HepG2 (cell line): ENCODE results near the gene ANGPTL2. TPM values are rescaled to one million over a fixed set of nuclear protein-coding genes. Genes with fewer than 3 reads are reported as not detected.

Experiments
- CENPX ChIP-seq: sonication (generic); formaldehyde crosslinking; IDR thresholded peaks from 2 replicates; pipeline ENCODE4 v1.9.0; 2021; ENCODE audit warnings: mild to moderate bottlenecking, missing genetic modification reagents, moderate library complexity
- FOXC1 ChIP-seq: sonication (generic); formaldehyde crosslinking; IDR thresholded peaks from 2 replicates; pipeline ENCODE4 v1.8.0; 2022; ENCODE audit warnings: mild to moderate bottlenecking, missing genetic modification reagents, borderline replicate concordance
- FOXK2 ChIP-seq: fragments of 450-650 bp; IDR thresholded peaks from 2 replicates; pipeline ENCODE4 v1.6.1; 2016
- FOXO1 ChIP-seq: sonication (generic); formaldehyde crosslinking; IDR thresholded peaks from 2 replicates; pipeline ENCODE4 v1.4.0; 2020; ENCODE audit warnings: missing genetic modification reagents
- HCFC1 ChIP-seq: fragments of 150-350 bp; IDR thresholded peaks from 2 replicates; pipeline ENCODE4 v1.6.1; 2014; ENCODE audit warnings: low read depth, low read length
- HNF4A ChIP-seq: sonication (generic); formaldehyde crosslinking; IDR thresholded peaks from 2 replicates; pipeline ENCODE4 v1.4.0; 2020; ENCODE audit warnings: missing genetic modification reagents
- NCOA2 ChIP-seq: sonication (generic); formaldehyde crosslinking; IDR thresholded peaks from 2 replicates; pipeline ENCODE4 v1.8.0; 2022; ENCODE audit warnings: inconsistent platforms
- PHF21A ChIP-seq: sonication (generic); formaldehyde crosslinking; IDR thresholded peaks from 2 replicates; pipeline ENCODE4 v1.5.0; 2020; ENCODE audit warnings: mild to moderate bottlenecking, missing genetic modification reagents
- RBM22 ChIP-seq: fragments of 200-400 bp; formaldehyde crosslinking; optimal IDR thresholded peaks from 2 replicates; pipeline ENCODE3; 2017; ENCODE audit warnings: mild to moderate bottlenecking, low read length, moderate library complexity
- RFX5 ChIP-seq: IDR thresholded peaks from 2 replicates; pipeline ENCODE4 v1.6.1; 2011; ENCODE audit warnings: low read depth, low read length, improper control_type of control experiment
- SMAD3 ChIP-seq: sonication (generic); formaldehyde crosslinking; IDR thresholded peaks from 2 replicates; pipeline ENCODE4 v1.4.0; 2020; ENCODE audit warnings: missing genetic modification reagents
- SOX5 ChIP-seq: IDR thresholded peaks from 2 replicates; pipeline ENCODE4 v1.6.1; 2016; ENCODE audit warnings: borderline replicate concordance
- TBX2 ChIP-seq: sonication (generic); formaldehyde crosslinking; IDR thresholded peaks from 2 replicates; pipeline ENCODE4 v1.5.0; 2020; ENCODE audit warnings: missing genetic modification reagents, mild to moderate bottlenecking, borderline replicate concordance
- ZNF547 ChIP-seq: sonication (generic); formaldehyde crosslinking; IDR thresholded peaks from 2 replicates; pipeline ENCODE4 v1.5.1; 2020; ENCODE audit warnings: mild to moderate bottlenecking, missing genetic modification reagents
- ZNF567 ChIP-seq: sonication (generic); formaldehyde crosslinking; IDR thresholded peaks from 2 replicates; pipeline ENCODE4 v1.8.1; 2023; ENCODE audit warnings: mild to moderate bottlenecking, missing genetic modification reagents, borderline replicate concordance
- ZNF569 ChIP-seq: sonication (generic); formaldehyde crosslinking; IDR thresholded peaks from 2 replicates; pipeline ENCODE4 v1.5.0; 2020; ENCODE audit warnings: mild to moderate bottlenecking, missing genetic modification reagents, moderate library complexity, borderline replicate concordance
- ZNF570 ChIP-seq: sonication (generic); formaldehyde crosslinking; IDR thresholded peaks from 2 replicates; pipeline ENCODE4 v1.4.0; 2020; ENCODE audit warnings: mild to moderate bottlenecking, missing genetic modification reagents, borderline replicate concordance
- ZNF652 ChIP-seq: IDR thresholded peaks from 2 replicates; pipeline ENCODE4 v1.6.1; 2016; ENCODE audit warnings: low read depth, borderline replicate concordance
- polyA plus RNA-seq, 8 experiments: library from polyadenylated mRNA; depleted of rRNA in 3 of 8; stranded (reverse) in 7 of 8; unstranded in 1 of 8; fragments of >200 nt; fragmentation: Illumina TruSeq in 4 of 8; extraction: Trizol in 4 of 8; gene quantifications; 2 replicates each; pipeline versions ENCODE4 v1.2.1 to v1.2.3, GENCODE V29; 2011 to 2016; ENCODE audit warnings: low read depth in 4 of 8, missing spikeins in 1 of 8, mixed read lengths in 1 of 8; ENCODE audit not compliant: insufficient read depth in 1 of 8
- total RNA-seq, 5 experiments: library from RNA; depleted of rRNA; stranded (reverse); fragments of >200 nt; fragmentation: Illumina TruSeq; extraction: Trizol; gene quantifications; 2 replicates each; pipeline ENCODE4 v1.2.3, GENCODE V29; 2016; ENCODE audit warnings: low read depth in 1 of 5
- TF ChIP-seq, protein P1 (sequence below): sonication (generic); formaldehyde crosslinking; IDR thresholded peaks from 2 replicates; pipeline ENCODE4 v1.8.0; 2023; ENCODE audit warnings: mild to moderate bottlenecking, missing genetic modification reagents
- TF ChIP-seq, protein P2 (sequence below): sonication (generic); formaldehyde crosslinking; IDR thresholded peaks from 2 replicates; pipeline ENCODE4 v1.4.0; 2020; ENCODE audit warnings: mild to moderate bottlenecking, missing genetic modification reagents
- TF ChIP-seq, protein P3 (sequence below): sonication (generic); formaldehyde crosslinking; IDR thresholded peaks from 2 replicates; pipeline ENCODE4 v1.5.0; 2020; ENCODE audit warnings: missing genetic modification reagents

ANGPTL2 gene
- total and polyA plus RNA-seq, 2 of the 13 experiments (the other 11 are each of a cell fraction or from before 2014, with no cell fraction given), result 0.91 to 21.0 TPM

DNA sequence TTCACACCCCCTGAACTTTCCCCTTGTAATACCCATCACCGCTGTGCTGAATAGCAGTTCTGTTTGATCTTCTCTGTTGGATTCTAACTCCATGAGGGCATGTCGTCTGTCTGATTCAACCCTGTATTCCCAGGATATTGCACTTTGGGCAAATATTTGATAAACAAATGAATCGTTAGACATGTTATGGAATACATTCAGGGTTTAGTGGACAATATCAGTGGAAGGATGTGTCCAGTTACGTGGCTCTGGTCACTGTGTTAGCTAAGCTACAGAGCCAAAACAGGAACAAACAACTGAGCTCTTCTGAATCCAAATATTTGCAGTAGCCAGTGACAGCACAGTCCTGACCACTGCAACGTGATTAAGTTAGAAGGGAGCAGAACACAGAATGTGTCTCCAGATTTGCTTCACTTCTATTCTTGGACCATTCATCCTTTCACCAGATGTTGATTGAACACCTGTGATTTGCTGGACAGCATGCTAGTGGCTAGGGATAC is 13.2 kb downstream of the ANGPTL2 start (continued):
- TF ChIP-seq ZNF567 (CRISPR knock-in tag) (no peak), FOXK2 (no peak), FOXC1 (CRISPR knock-in tag) (no peak), HNF4A (CRISPR knock-in tag) (no peak), ZNF652 (CRISPR knock-in tag) (peak; percentile 2; the same call in 1 of the 2 replicates), SOX5 (CRISPR knock-in tag) (peak; percentile 37; the same call in 1 of the 2 replicates), HCFC1 (no peak), CENPX (CRISPR knock-in tag) (no peak), PHF21A (CRISPR knock-in tag) (peak; percentile 84), NCOA2 (CRISPR knock-in tag) (no peak), ZNF547 (CRISPR knock-in tag) (no peak), FOXO1 (peak; percentile 47; the same call in 1 of the 2 replicates), RFX5 (no peak), ZNF569 (CRISPR knock-in tag) (no peak), TBX2 (CRISPR knock-in tag) (peak; percentile 39; the same call in 1 of the 2 replicates), ZNF570 (CRISPR knock-in tag) (no peak), RBM22 (no peak), SMAD3 (CRISPR knock-in tag) (no peak)
- TF ChIP-seq, protein P1, sequence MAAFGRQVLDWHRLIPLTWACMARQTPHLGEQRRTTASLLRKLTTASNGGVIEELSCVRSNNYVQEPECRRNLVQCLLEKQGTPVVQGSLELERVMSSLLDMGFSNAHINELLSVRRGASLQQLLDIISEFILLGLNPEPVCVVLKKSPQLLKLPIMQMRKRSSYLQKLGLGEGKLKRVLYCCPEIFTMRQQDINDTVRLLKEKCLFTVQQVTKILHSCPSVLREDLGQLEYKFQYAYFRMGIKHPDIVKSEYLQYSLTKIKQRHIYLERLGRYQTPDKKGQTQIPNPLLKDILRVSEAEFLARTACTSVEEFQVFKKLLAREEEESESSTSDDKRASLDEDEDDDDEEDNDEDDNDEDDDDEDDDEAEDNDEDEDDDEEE (CRISPR knock-in tag), result no peak
- TF ChIP-seq, protein P2, sequence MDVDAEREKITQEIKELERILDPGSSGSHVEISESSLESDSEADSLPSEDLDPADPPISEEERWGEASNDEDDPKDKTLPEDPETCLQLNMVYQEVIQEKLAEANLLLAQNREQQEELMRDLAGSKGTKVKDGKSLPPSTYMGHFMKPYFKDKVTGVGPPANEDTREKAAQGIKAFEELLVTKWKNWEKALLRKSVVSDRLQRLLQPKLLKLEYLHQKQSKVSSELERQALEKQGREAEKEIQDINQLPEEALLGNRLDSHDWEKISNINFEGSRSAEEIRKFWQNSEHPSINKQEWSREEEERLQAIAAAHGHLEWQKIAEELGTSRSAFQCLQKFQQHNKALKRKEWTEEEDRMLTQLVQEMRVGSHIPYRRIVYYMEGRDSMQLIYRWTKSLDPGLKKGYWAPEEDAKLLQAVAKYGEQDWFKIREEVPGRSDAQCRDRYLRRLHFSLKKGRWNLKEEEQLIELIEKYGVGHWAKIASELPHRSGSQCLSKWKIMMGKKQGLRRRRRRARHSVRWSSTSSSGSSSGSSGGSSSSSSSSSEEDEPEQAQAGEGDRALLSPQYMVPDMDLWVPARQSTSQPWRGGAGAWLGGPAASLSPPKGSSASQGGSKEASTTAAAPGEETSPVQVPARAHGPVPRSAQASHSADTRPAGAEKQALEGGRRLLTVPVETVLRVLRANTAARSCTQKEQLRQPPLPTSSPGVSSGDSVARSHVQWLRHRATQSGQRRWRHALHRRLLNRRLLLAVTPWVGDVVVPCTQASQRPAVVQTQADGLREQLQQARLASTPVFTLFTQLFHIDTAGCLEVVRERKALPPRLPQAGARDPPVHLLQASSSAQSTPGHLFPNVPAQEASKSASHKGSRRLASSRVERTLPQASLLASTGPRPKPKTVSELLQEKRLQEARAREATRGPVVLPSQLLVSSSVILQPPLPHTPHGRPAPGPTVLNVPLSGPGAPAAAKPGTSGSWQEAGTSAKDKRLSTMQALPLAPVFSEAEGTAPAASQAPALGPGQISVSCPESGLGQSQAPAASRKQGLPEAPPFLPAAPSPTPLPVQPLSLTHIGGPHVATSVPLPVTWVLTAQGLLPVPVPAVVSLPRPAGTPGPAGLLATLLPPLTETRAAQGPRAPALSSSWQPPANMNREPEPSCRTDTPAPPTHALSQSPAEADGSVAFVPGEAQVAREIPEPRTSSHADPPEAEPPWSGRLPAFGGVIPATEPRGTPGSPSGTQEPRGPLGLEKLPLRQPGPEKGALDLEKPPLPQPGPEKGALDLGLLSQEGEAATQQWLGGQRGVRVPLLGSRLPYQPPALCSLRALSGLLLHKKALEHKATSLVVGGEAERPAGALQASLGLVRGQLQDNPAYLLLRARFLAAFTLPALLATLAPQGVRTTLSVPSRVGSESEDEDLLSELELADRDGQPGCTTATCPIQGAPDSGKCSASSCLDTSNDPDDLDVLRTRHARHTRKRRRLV (CRISPR knock-in tag), result no peak
- TF ChIP-seq, protein P3, sequence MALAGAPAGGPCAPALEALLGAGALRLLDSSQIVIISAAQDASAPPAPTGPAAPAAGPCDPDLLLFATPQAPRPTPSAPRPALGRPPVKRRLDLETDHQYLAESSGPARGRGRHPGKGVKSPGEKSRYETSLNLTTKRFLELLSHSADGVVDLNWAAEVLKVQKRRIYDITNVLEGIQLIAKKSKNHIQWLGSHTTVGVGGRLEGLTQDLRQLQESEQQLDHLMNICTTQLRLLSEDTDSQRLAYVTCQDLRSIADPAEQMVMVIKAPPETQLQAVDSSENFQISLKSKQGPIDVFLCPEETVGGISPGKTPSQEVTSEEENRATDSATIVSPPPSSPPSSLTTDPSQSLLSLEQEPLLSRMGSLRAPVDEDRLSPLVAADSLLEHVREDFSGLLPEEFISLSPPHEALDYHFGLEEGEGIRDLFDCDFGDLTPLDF (CRISPR knock-in tag), result no peak
